Naive thymus-derived CD4-positive, alpha-beta T cell (primary cell): ENCODE measurements around the gene KLHL36. TPM values are rescaled to one million over a fixed set of nuclear protein-coding genes. Genes with fewer than 3 reads are reported as not detected.
A peak's percentile ranks its signal among the peaks of the same experiment; 100 is the strongest.

Experiments
- ATAC-seq: fragments of 150-1000 bp; cut with Tn5 transposase; 2 replicates; pipeline ENCODE4 v1.10.0; 2021; ENCODE audit warnings: mild to moderate bottlenecking, moderate library complexity
- CTCF ChIA-PET: fragments of 350-600 bp; sonication (Branson Sonifier 250); formaldehyde crosslinking; loops from one replicate; lab custom pipeline; 2021; ENCODE audit warnings: antibody characterized with exemption; lab: Charles Lee
- POLR2A ChIA-PET: fragments of 350-600 bp; sonication (Branson Sonifier 250); formaldehyde crosslinking; loops from one replicate; lab custom pipeline; 2021; ENCODE audit warnings: antibody characterized with exemption, inconsistent platforms; lab: Charles Lee
- DNase-seq, 9 donors: peaks; one replicate each; pipeline versions ENCODE4 v3.0.0 to v3.0.0-alpha.2; 2020 to 2022; ENCODE audit warnings: mixed read lengths in 1 of 9
- H3K27ac ChIP-seq: one replicate; pipeline ENCODE4 v1.7.0; 2013; ENCODE audit warnings: mild to moderate bottlenecking, low read depth, low read length, moderate library complexity
- H3K27me3 ChIP-seq, 2 donors: one replicate each; pipeline ENCODE4 v1.7.0; 2013; ENCODE audit warnings: low read length in 2 of 2, mild to moderate bottlenecking in 2 of 2, moderate library complexity in 2 of 2; ENCODE audit not compliant: control insufficient read depth in 2 of 2, insufficient read depth in 2 of 2
- H3K36me3 ChIP-seq, 3 experiments: 1 replicate in 2 of 3; 2 replicates in 1 of 3; pipeline ENCODE4 v1.7.0; 2013; ENCODE audit warnings: low read length in 3 of 3, mild to moderate bottlenecking in 3 of 3, moderate library complexity in 1 of 3; ENCODE audit not compliant: insufficient read depth in 3 of 3, control insufficient read depth in 2 of 3
- H3K4me1 ChIP-seq, 2 donors: one replicate each; pipeline ENCODE4 v1.7.0; 2013; ENCODE audit warnings: low read length in 2 of 2, mild to moderate bottlenecking in 2 of 2, moderate library complexity in 1 of 2; ENCODE audit not compliant: control insufficient read depth in 2 of 2, insufficient read depth in 2 of 2
- H3K4me3 ChIP-seq: 2 replicates; pipeline ENCODE4 v1.7.0; 2013; ENCODE audit warnings: mild to moderate bottlenecking, low read length
- H3K9me3 ChIP-seq, 3 experiments: 1 replicate in 2 of 3; 2 replicates in 1 of 3; pipeline ENCODE4 v1.7.0; 2013; ENCODE audit warnings: low read length in 3 of 3; ENCODE audit not compliant: control insufficient read depth in 2 of 3
- H3K27ac Mint-ChIP-seq, 9 donors: one replicate each; pipeline ENCODE4 v1.8.0; 2020 to 2022; ENCODE audit warnings: mixed read lengths in 9 of 9, mild to moderate bottlenecking in 8 of 9, moderate library complexity in 5 of 9, inconsistent platforms in 2 of 9
- H3K27me3 Mint-ChIP-seq, 5 donors: one replicate each; pipeline ENCODE4 v1.8.0; 2021 to 2022; ENCODE audit warnings: mixed read lengths in 5 of 5, mild to moderate bottlenecking in 1 of 5
- H3K36me3 Mint-ChIP-seq, 5 donors: one replicate each; pipeline ENCODE4 v1.8.0; 2020 to 2022; ENCODE audit warnings: mixed read lengths in 5 of 5, mild to moderate bottlenecking in 3 of 5, inconsistent platforms in 1 of 5
- H3K4me1 Mint-ChIP-seq, 7 donors: one replicate each; pipeline ENCODE4 v1.8.0; 2020 to 2022; ENCODE audit warnings: mixed read lengths in 7 of 7, mild to moderate bottlenecking in 3 of 7, inconsistent platforms in 1 of 7
- H3K4me3 Mint-ChIP-seq, 10 donors: one replicate each; pipeline ENCODE4 v1.8.0; 2020 to 2022; ENCODE audit warnings: mild to moderate bottlenecking in 10 of 10, mixed read lengths in 10 of 10, moderate library complexity in 6 of 10, inconsistent platforms in 2 of 10
- H3K9me3 Mint-ChIP-seq, 11 donors: one replicate each; pipeline ENCODE4 v1.8.0; 2020 to 2022; ENCODE audit warnings: mixed read lengths in 11 of 11, mild to moderate bottlenecking in 4 of 11, inconsistent platforms in 1 of 11, moderate library complexity in 1 of 11
- intact Hi-C, 2 donors: fragments of 100-400 bp; cut with micrococcal nuclease; formaldehyde crosslinking; loops; one replicate each; pipeline ENCODE4 v1.15.1; 2023
- polyA plus RNA-seq, 2 donors: library from polyadenylated mRNA; unstranded; fragments of 300-500 nt; fragmentation: Illumina TruSeq; gene quantifications; one replicate each; pipeline ENCODE4 v1.2.3, GENCODE V29; 2021
- total RNA-seq, 6 experiments: library from RNA in 5 of 6; stranded (reverse) in 5 of 6; gene quantifications; 1 replicate in 5 of 6; 2 replicates in 1 of 6; pipeline ENCODE4 v1.2.3 and lab custom pipeline; 2021 to 2026

The KLHL36 gene
- total and polyA plus RNA-seq, 7 experiments from 2014 or later = 45.8 to 161 (median 80.0) TPM

- Mint-ChIP-seq H3K27ac (peak overlapping the region in 7 of 9 donors; percentile 2 to 63 (median 40)), H3K4me1 (peaks cover 40 to 96% (median 90%) of the 10 kb centered on the region in 7 donors), H3K27me3 (no peaks in the 10 kb centered on the region), H3K36me3 (peaks cover 0 to 8% (median 3%) of the 10 kb centered on the region in 5 donors), H3K4me3 (peak overlapping the region in 6 of 10 donors; percentile 2 to 51 (median 28)), H3K9me3 (no peaks in the 10 kb centered on the region)
- Histone ChIP-seq H3K27ac (no peak overlapping the region), H3K36me3 (peaks cover 3 to 18% (median 6%) of the 10 kb centered on the region in 3 experiments), H3K9me3 (no peaks in the 10 kb centered on the region), H3K27me3 (no peaks in the 10 kb centered on the region), H3K4me1 (peaks cover 7 to 30% of the 10 kb centered on the region in 2 donors), H3K4me3 (no peak overlapping the region)
- POLR2A ChIA-PET = interaction anchor here (1.1 to 1.6 kb wide), 2 partner anchors 9 to 22 kb away, joined by 4 to 6 read pairs; no protein-coding TSS in a partner anchor
- no peak for DNase-seq
- ATAC-seq = no peak
- intact Hi-C loops = no loop called here
- CTCF ChIA-PET = no interaction called here
Observed at GRCh38 chr16:84709609-84710008, 61.3 kb downstream of the KLHL36 start.

GRCh38 chr16:84710686-84711085 lies 62.4 kb downstream of the KLHL36 start:
- ATAC-seq (no peak), DNase-seq (no peak)
- intact Hi-C loops = no loop called here
- H3K4me1 Mint-ChIP-seq = peaks cover 37 to 95% (median 89%) of the 10 kb centered on the region in 7 donors
- H3K9me3 Mint-ChIP-seq = no peaks in the 10 kb centered on the region
- no peak overlapping the region for H3K27ac ChIP-seq
- peak overlapping the region in 3 of 10 donors; percentile 7 to 28 (median 8) for H3K4me3 Mint-ChIP-seq
- ChIA-PET CTCF (interaction anchor here (0.6 to 2.6 kb wide), 2 partner anchors 15 to 37 kb away, joined by 3 to 7 read pairs; no protein-coding TSS in a partner anchor), POLR2A (interaction anchor here (1.6 kb wide), 1 partner anchor 10 kb away, joined by 6 read pairs; no protein-coding TSS in a partner anchor)
- H3K27me3 ChIP-seq = no peaks in the 10 kb centered on the region
- peaks cover 7 to 30% of the 10 kb centered on the region in 2 donors for H3K4me1 ChIP-seq
- peaks cover 0 to 8% (median 0%) of the 10 kb centered on the region in 5 donors for H3K36me3 Mint-ChIP-seq
- no peaks in the 10 kb centered on the region for H3K27me3 Mint-ChIP-seq
- H3K27ac Mint-ChIP-seq = peak overlapping the region in 1 of 9 donors; percentile 26
- no peaks in the 10 kb centered on the region for H3K9me3 ChIP-seq
- peaks cover 3 to 18% (median 6%) of the 10 kb centered on the region in 3 experiments for H3K36me3 ChIP-seq
- no peak overlapping the region for H3K4me3 ChIP-seq

Other genes with a start within 250 kb of the KLHL36 start
- 10 to 100 TPM in 2 of 5 experiments, 1 to 10 TPM in 3; 6.3 to 56.1 (median 9.3) TPM for gene MEAK7, start 143.9 kb upstream of the KLHL36 start, total RNA-seq
- 1 to 10 TPM; 4.0 to 9.3 TPM for gene MEAK7, start 143.9 kb upstream of the KLHL36 start, polyA plus RNA-seq
- gene COTL1, start 30.4 kb upstream of the KLHL36 start, total RNA-seq = 100 to 1,000 TPM in 3 of 5 experiments, 10 to 100 TPM in 2; 84.2 to 704 (median 172) TPM
- gene COTL1, start 30.4 kb upstream of the KLHL36 start, polyA plus RNA-seq = 100 to 1,000 TPM; 268 to 344 TPM
- 100 to 1,000 TPM in 3 of 5 experiments, 10 to 100 TPM in 2; 88.4 to 113 (median 112) TPM for gene USP10, start 51.5 kb downstream of the KLHL36 start, total RNA-seq
- gene USP10, start 51.5 kb downstream of the KLHL36 start, polyA plus RNA-seq = 100 to 1,000 TPM; 106 to 123 TPM
- 10 to 100 TPM in 1 of 5 experiments, 1 to 10 TPM in 1, under 1 TPM in 3; 0.38 to 14.4 (median 0.49) TPM for gene CRISPLD2, start 171.5 kb downstream of the KLHL36 start, total RNA-seq
- gene CRISPLD2, start 171.5 kb downstream of the KLHL36 start, polyA plus RNA-seq = 1 to 10 TPM in 1 of 2 donors, under 1 TPM in 1; 0.82 to 1.7 TPM